Measurements from ENCODE around the gene PTDSS2.

DNA sequence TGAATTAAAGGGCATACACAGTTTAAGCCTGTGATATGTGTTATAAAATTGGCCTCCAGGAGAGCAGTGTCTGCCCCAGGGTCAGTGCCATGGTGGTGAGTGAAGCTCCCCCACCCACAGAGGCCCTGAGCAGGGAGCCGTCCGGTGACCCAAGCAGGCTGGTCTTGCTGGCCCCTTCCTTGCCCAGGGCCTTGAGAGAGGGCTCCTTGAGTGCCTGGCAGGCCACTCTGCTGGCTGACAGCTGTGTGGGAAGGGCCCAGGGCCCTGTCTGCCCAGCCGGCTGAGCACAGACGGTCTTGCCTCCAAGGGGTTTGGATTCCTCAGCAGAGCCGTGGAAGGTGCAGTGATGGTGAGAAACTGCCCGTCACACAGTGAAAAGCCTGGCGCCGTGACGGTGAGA lies 25.9 kb downstream of the PTDSS2 start:
- TF ChIP-seq POLR2A (IDR thresholded peaks at IDR 0.05; ENCODE audit: low read depth, low read length) = no peak
- no peak for TF ChIP-seq TAF1 (IDR thresholded peaks at IDR 0.05; ENCODE audit: borderline replicate concordance, low read depth, low read length)

Measured in GM12892 (cell line).